ENCODE results near the gene CTNNA2. TPM values are rescaled to one million over a fixed set of nuclear protein-coding genes. Genes with fewer than 3 reads are reported as not detected.

CTNNA2 gene
- total RNA-seq, 1 experiment from 2014 or later: not detected

- TF ChIP-seq EZH2 (IDR thresholded peaks at IDR 0.05; ENCODE audit: low read depth) (no peak), CTCF (conservative IDR thresholded peaks at IDR 0.05) (no peak)
- Histone ChIP-seq H3F3A (ENCODE audit: insufficient read depth, low read depth) (no peaks in the 10 kb centered on the region), H3K9me3 (ENCODE audit: insufficient read depth, low read depth) (no peaks in the 10 kb centered on the region), H4K20me1 (ENCODE audit: insufficient read depth) (no peaks in the 10 kb centered on the region), H3K36me3 (ENCODE audit: low read depth) (no peaks in the 10 kb centered on the region), H3K4me3 (no peak overlapping the region), H3K9me2 (ENCODE audit: insufficient read depth) (no peaks in the 10 kb centered on the region), H3K27ac (no peak overlapping the region), H3K79me2 (ENCODE audit: low read depth) (no peaks in the 10 kb centered on the region), H2AFZ (no peak overlapping the region), H3K4me1 (replicated peaks; ENCODE audit: insufficient read depth) (no peaks in the 10 kb centered on the region), H3K4me2 (no peak overlapping the region), H3K27me3 (ENCODE audit: insufficient read depth, low read depth) (no peaks in the 10 kb centered on the region)
- intact Hi-C loops (cut with micrococcal nuclease; ENCODE audit: unreplicated experiment): no loop called here
- ChIA-PET POLR2A (ENCODE audit: unreplicated experiment) (no interaction called here), CTCF (no interaction called here)
- DNase-seq: no peak
- BruUV-seq (replicated peaks): no TSS peak
Observed at GRCh38 chr2:79861059-79861374, 348.2 kb downstream of the CTNNA2 start.

GRCh38 chr2:79862756-79863155, 349.9 kb downstream of the CTNNA2 start:
- Histone ChIP-seq H3K4me2 (no peak overlapping the region), H3K4me3 (no peak overlapping the region), H3K27me3 (ENCODE audit: insufficient read depth, low read depth) (no peaks in the 10 kb centered on the region; the same call in 1 of the 2 replicates), H3K79me2 (ENCODE audit: low read depth) (no peaks in the 10 kb centered on the region), H3K9me3 (ENCODE audit: insufficient read depth, low read depth) (no peaks in the 10 kb centered on the region), H4K20me1 (ENCODE audit: insufficient read depth) (no peaks in the 10 kb centered on the region), H3K36me3 (ENCODE audit: low read depth) (no peaks in the 10 kb centered on the region), H3K27ac (no peak overlapping the region), H3K9me2 (ENCODE audit: insufficient read depth) (no peaks in the 10 kb centered on the region), H3K4me1 (replicated peaks; ENCODE audit: insufficient read depth) (no peaks in the 10 kb centered on the region), H3F3A (ENCODE audit: insufficient read depth, low read depth) (no peaks in the 10 kb centered on the region), H2AFZ (no peak overlapping the region)
- TF ChIP-seq CTCF (conservative IDR thresholded peaks at IDR 0.05) (no peak), EZH2 (IDR thresholded peaks at IDR 0.05; ENCODE audit: low read depth) (no peak)
- BruUV-seq (replicated peaks): no TSS peak
- no peak for DNase-seq
- intact Hi-C loops (cut with micrococcal nuclease; ENCODE audit: unreplicated experiment): no loop called here
- CTCF ChIA-PET: no interaction called here
- POLR2A ChIA-PET (ENCODE audit: unreplicated experiment): no interaction called here

- Histone ChIP-seq H3K4me2 (no peak overlapping the region), H3K9me2 (ENCODE audit: insufficient read depth) (no peaks in the 10 kb centered on the region), H3K27ac (no peak overlapping the region), H3K79me2 (ENCODE audit: low read depth) (no peaks in the 10 kb centered on the region), H2AFZ (no peak overlapping the region), H3K36me3 (ENCODE audit: low read depth) (no peaks in the 10 kb centered on the region), H3F3A (ENCODE audit: insufficient read depth, low read depth) (no peaks in the 10 kb centered on the region), H3K9me3 (ENCODE audit: insufficient read depth, low read depth) (no peaks in the 10 kb centered on the region), H3K4me3 (no peak overlapping the region), H3K27me3 (ENCODE audit: insufficient read depth, low read depth) (no peaks in the 10 kb centered on the region; the same call in 1 of the 2 replicates), H3K4me1 (replicated peaks; ENCODE audit: insufficient read depth) (no peaks in the 10 kb centered on the region), H4K20me1 (ENCODE audit: insufficient read depth) (no peaks in the 10 kb centered on the region)
- ChIA-PET CTCF (no interaction called here), POLR2A (ENCODE audit: unreplicated experiment) (no interaction called here)
- no peak for DNase-seq
- no TSS peak for BruUV-seq (replicated peaks)
- intact Hi-C loops (cut with micrococcal nuclease; ENCODE audit: unreplicated experiment): no loop called here
- TF ChIP-seq CTCF (conservative IDR thresholded peaks at IDR 0.05) (no peak), EZH2 (IDR thresholded peaks at IDR 0.05; ENCODE audit: low read depth) (no peak)
Observed at GRCh38 chr2:79872656-79873055, 359.8 kb downstream of the CTNNA2 start.

Data from PC-9 (cell line).